ENCODE measurements around the gene TYROBP. TPM values are rescaled to one million over a fixed set of nuclear protein-coding genes. Genes with fewer than 3 reads are reported as not detected.

The TYROBP gene
- total and polyA plus RNA-seq, 4 donors, result 26.8 to 89.6 (median 40.7) TPM

GRCh38 chr19:35863018-35863417 is 45.1 kb downstream of the TYROBP start:
- Histone ChIP-seq H3K4me1 (ENCODE audit: control insufficient read depth in 4 of 4, insufficient read depth in 4 of 4, low read length in 3 of 4) (peaks cover 0 to 7% (median 2%) of the 10 kb centered on the region in 4 donors), H3K9ac (ENCODE audit: low read depth in 1 of 2, low read length in 2 of 2) (no peak overlapping the region), H3K27ac (ENCODE audit: low read depth in 1 of 2, low read length in 2 of 2) (no peak overlapping the region), H3K9me3 (ENCODE audit: control insufficient read depth in 4 of 4, low read length in 3 of 4) (no peaks in the 10 kb centered on the region), H3K36me3 (ENCODE audit: control insufficient read depth in 4 of 4, insufficient read depth in 3 of 4, low read depth in 1 of 4, low read length in 3 of 4) (no peaks in the 10 kb centered on the region), H3K4me3 (ENCODE audit: low read depth in 1 of 3, low read length in 3 of 3) (no peak overlapping the region), H3K27me3 (ENCODE audit: control insufficient read depth in 4 of 4, insufficient read depth in 4 of 4, low read length in 3 of 4) (peaks cover 0 to 4% (median 0%) of the 10 kb centered on the region in 4 donors)
- DNase-seq (ENCODE audit: low spot score), result no peak
- no peak for TF ChIP-seq RAD21 (IDR thresholded peaks at IDR 0.05)
- no peak for TF ChIP-seq MAX (IDR thresholded peaks at IDR 0.05)
- no peak for TF ChIP-seq SP1 (IDR thresholded peaks at IDR 0.05)
- TF ChIP-seq REST (IDR thresholded peaks at IDR 0.05), result no peak
- TF ChIP-seq RXRA (IDR thresholded peaks at IDR 0.05), result no peak
- no peak for TF ChIP-seq HNF4G (IDR thresholded peaks at IDR 0.05)
- no peak for TF ChIP-seq EGR1 (IDR thresholded peaks at IDR 0.05; ENCODE audit: low read depth in 2 of 2)
- TF ChIP-seq ZBTB33 (IDR thresholded peaks at IDR 0.05), result no peak
- no peak for TF ChIP-seq FOXA1 (IDR thresholded peaks at IDR 0.05)
- TF ChIP-seq TAF1 (conservative IDR thresholded peaks at IDR 0.05), result no peak
- no peak for TF ChIP-seq GABPA (IDR thresholded peaks at IDR 0.05 in 1 of 2, conservative IDR thresholded peaks at IDR 0.05 in 1 of 2)
- TF ChIP-seq CTCF (IDR thresholded peaks at IDR 0.05; ENCODE audit: low read depth, low read length, missing input control), result no peak
- TF ChIP-seq ATF3 (IDR thresholded peaks at IDR 0.05), result no peak
- TF ChIP-seq HNF4A (conservative IDR thresholded peaks at IDR 0.05), result no peak
- TF ChIP-seq NR2F2 (IDR thresholded peaks at IDR 0.05), result no peak
- 89% methylated on average over 5 of the region's 5 CpGs for WGBS

GRCh38 chr19:35862528-35862927 is 45.6 kb downstream of the TYROBP start:
- H3K4me3 ChIP-seq (ENCODE audit: low read depth in 1 of 3, low read length in 3 of 3), result no peak overlapping the region
- no peaks in the 10 kb centered on the region for H3K36me3 ChIP-seq (ENCODE audit: control insufficient read depth in 4 of 4, insufficient read depth in 3 of 4, low read depth in 1 of 4, low read length in 3 of 4)
- peaks cover 0 to 4% (median 0%) of the 10 kb centered on the region in 4 donors for H3K27me3 ChIP-seq (ENCODE audit: control insufficient read depth in 4 of 4, insufficient read depth in 4 of 4, low read length in 3 of 4)
- H3K9ac ChIP-seq (ENCODE audit: low read depth in 1 of 2, low read length in 2 of 2), result no peak overlapping the region
- WGBS, result 66% methylated on average over 14 of the region's 14 CpGs
- no peak for DNase-seq (ENCODE audit: low spot score)
- H3K27ac ChIP-seq (ENCODE audit: low read depth in 1 of 2, low read length in 2 of 2), result no peak overlapping the region
- peaks cover 0 to 6% (median 2%) of the 10 kb centered on the region in 4 donors for H3K4me1 ChIP-seq (ENCODE audit: control insufficient read depth in 4 of 4, insufficient read depth in 4 of 4, low read length in 3 of 4)
- TF ChIP-seq RXRA (IDR thresholded peaks at IDR 0.05) (peak in 1 of 2 donors; percentile 39), ATF3 (IDR thresholded peaks at IDR 0.05) (no peak), HNF4G (IDR thresholded peaks at IDR 0.05) (no peak), FOXA1 (IDR thresholded peaks at IDR 0.05) (no peak), HNF4A (conservative IDR thresholded peaks at IDR 0.05) (no peak), GABPA (IDR thresholded peaks at IDR 0.05 in 1 of 2, conservative IDR thresholded peaks at IDR 0.05 in 1 of 2) (no peak), CTCF (IDR thresholded peaks at IDR 0.05; ENCODE audit: low read depth, low read length, missing input control) (no peak)
- H3K9me3 ChIP-seq (ENCODE audit: control insufficient read depth in 4 of 4, low read length in 3 of 4), result no peaks in the 10 kb centered on the region
